K562 (cell line): ENCODE results near the gene GALNT17.

ENCODE experiments used
- CBFB ChIP-seq: sonication (generic); formaldehyde crosslinking; IDR thresholded peaks from 2 replicates; pipeline ENCODE4 v1.4.0; 2020; ENCODE audit warnings: mild to moderate bottlenecking, missing genetic modification reagents
- GTF2E2 ChIP-seq: fragments of 200-800 bp; sonication (Bioruptor generic); IDR thresholded peaks from 2 replicates; pipeline ENCODE4 v1.6.1; 2016; ENCODE audit warnings: missing genetic modification characterization, missing compliant biosample characterization
- NFXL1 ChIP-seq: fragments of 450-650 bp; formaldehyde crosslinking; IDR thresholded peaks from 2 replicates; pipeline ENCODE4 v1.4.0; 2021; ENCODE audit warnings: mild to moderate bottlenecking
- POLR2AphosphoS5 ChIP-seq: IDR thresholded peaks from 2 replicates; pipeline ENCODE4 v1.6.1; 2011; ENCODE audit warnings: mild to moderate bottlenecking, low read depth, low read length, moderate library complexity; ENCODE audit not compliant: control insufficient read depth, insufficient read depth
- SETDB1 ChIP-seq: IDR thresholded peaks from one replicate; pipeline ENCODE4 v1.6.1; 2012; ENCODE audit warnings: low read length, control low read depth, inconsistent platforms
- U2AF2 ChIP-seq: fragments of 200-400 bp; formaldehyde crosslinking; optimal IDR thresholded peaks from 2 replicates; pipeline ENCODE3; 2017; ENCODE audit warnings: low read depth, mild to moderate bottlenecking, low read length
- TF ChIP-seq, protein P1 (sequence below): fragments of 450-650 bp; conservative IDR thresholded peaks from 2 replicates; pipeline ENCODE4 v1.6.1; 2016; ENCODE audit warnings: missing genetic modification characterization, low read depth, mild to moderate bottlenecking, control low read depth, missing compliant biosample characterization
- TF ChIP-seq, protein P2 (sequence below): IDR thresholded peaks from 3 replicates; pipeline ENCODE4 v1.6.1; 2011; ENCODE audit warnings: borderline replicate concordance, mild to moderate bottlenecking; ENCODE audit not compliant: insufficient read length, insufficient read depth

DNA sequence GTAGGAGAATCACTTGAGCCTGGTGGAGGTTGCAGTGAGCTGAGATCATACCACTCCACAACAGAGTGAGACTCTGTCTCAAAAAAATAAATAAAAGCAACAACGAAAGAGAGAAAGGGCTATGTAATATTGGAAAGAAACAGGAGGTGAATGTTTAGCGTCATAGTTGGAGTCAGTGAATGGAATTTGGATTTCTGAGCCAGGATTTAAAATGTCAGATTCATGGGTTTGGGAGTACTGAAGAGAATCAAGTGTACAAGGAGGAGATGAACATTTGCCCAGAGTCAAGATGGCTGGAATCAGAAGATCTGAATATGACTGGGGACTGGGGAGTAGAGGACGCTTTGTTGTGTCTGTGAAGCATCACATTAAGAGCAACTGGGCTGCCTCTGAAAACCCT, 366.4 kb downstream of the GALNT17 start:
- TF ChIP-seq U2AF2: no peak
- TF ChIP-seq CBFB (CRISPR knock-in tag): no peak
- TF ChIP-seq, protein P1, sequence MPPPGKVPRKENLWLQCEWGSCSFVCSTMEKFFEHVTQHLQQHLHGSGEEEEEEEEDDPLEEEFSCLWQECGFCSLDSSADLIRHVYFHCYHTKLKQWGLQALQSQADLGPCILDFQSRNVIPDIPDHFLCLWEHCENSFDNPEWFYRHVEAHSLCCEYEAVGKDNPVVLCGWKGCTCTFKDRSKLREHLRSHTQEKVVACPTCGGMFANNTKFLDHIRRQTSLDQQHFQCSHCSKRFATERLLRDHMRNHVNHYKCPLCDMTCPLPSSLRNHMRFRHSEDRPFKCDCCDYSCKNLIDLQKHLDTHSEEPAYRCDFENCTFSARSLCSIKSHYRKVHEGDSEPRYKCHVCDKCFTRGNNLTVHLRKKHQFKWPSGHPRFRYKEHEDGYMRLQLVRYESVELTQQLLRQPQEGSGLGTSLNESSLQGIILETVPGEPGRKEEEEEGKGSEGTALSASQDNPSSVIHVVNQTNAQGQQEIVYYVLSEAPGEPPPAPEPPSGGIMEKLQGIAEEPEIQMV (tag): no peak
- no peak for TF ChIP-seq NFXL1 (CRISPR knock-in tag)
- no peak for TF ChIP-seq GTF2E2 (tag)
- TF ChIP-seq POLR2AphosphoS5: no peak
- TF ChIP-seq, protein P2, sequence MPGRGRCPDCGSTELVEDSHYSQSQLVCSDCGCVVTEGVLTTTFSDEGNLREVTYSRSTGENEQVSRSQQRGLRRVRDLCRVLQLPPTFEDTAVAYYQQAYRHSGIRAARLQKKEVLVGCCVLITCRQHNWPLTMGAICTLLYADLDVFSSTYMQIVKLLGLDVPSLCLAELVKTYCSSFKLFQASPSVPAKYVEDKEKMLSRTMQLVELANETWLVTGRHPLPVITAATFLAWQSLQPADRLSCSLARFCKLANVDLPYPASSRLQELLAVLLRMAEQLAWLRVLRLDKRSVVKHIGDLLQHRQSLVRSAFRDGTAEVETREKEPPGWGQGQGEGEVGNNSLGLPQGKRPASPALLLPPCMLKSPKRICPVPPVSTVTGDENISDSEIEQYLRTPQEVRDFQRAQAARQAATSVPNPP: no peak
- no peak for TF ChIP-seq SETDB1
